Choroid plexus epithelial cell (primary cell): ENCODE results near the gene DOC2B.

Experiments used
- DNase-seq: peaks from one replicate; pipeline ENCODE4 v3.0.0-alpha.2; 2010; ENCODE audit warnings: low read depth
- H3K4me3 ChIP-seq: 2 replicates; pipeline ENCODE4 v1.5.1; 2011; ENCODE audit warnings: low read depth, mild to moderate bottlenecking, control low read depth, low read length, moderate library complexity
- CTCF ChIP-seq: conservative IDR thresholded peaks from 2 replicates; pipeline ENCODE4 v1.5.1; 2011; ENCODE audit warnings: low read depth, mild to moderate bottlenecking, control low read depth, inconsistent platforms, low read length, moderate library complexity

DOC2B gene

DNA sequence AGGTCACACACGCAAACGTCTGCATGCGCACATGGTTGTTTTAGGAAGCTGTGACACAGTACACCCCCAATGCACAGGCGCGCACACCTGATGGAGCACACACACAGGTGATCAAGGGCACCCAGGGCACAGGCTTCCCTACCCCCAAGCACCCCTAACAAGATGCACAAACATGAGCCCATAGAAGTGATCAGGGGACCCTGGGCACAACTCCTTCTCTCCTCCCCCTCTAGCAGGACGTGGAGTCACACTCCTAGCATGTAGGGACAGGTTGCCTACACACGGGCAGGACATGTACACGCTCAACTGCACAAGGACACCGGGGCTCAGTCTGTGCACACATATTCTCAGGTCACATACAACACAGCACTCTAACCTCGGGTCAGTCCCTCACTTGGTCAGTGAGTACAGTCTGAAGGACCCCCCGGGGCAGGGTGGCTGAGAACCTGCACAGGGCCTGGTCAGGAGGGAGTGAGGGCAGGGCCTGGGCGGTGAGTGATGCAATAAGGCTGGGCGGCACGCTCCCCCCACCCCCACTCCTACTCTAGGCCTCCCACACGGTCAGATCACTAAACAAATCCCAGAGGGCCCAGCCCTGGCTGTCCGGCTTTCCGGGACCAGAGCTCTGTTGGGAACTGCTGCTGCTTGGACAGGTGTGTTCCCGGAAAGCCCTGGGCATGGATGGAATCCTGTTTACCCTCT lies 751 bp upstream of the DOC2B start:
- no peak for TF ChIP-seq CTCF
- no peak overlapping the region for H3K4me3 ChIP-seq
- no peak for DNase-seq

DNA sequence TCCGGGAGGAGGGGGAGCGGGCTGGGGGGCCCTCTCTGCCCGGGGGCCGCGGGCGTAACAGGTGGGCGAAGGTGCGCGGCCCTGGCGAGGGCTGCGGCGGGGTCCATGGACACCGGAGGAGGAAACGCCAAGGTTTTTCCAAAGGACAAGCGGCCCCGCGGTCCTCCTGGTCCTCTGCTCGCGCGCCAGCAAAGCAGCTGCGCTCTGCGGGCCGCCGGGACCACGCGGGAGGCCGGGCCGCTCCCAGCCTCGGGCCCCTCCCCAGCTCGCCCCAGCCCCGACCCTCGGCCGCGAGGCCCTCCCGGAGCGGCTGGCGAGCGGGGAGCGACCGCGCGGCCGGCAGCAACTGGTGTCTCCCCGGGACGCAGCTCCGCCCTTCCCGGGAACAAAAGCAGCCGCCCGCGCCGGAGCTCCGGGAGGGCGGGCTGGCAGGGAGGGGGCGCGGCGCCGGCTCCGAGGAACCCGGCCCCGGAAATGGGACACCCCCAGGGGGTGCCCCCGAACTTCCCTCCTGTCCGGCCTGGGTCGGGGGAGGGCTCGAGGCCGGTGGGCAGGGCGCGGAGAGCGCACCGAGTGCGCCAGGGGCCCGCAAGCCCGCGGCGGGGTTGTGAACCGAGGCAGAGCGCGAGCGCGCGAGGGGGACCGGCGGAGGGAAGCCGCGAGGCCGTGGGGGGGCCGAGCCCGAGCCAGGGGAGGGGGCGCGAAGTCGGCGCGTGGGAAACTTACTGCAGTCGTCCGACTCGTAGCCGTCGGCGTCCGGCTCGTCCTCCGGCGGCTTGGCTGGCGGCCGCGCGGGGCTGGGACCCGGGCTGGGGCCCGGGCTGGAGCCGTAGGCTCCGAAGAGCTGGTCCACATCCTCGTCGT lies 837 bp downstream of the DOC2B start:
- DNase-seq, result no peak
- no peak overlapping the region for H3K4me3 ChIP-seq
- TF ChIP-seq CTCF, result no peak

GRCh38 chr17:179781-180380 lies 1.6 kb downstream of the DOC2B start:
- DNase-seq, result no peak
- H3K4me3 ChIP-seq, result no peak overlapping the region
- TF ChIP-seq CTCF, result no peak

- no peak for DNase-seq
- no peak overlapping the region for H3K4me3 ChIP-seq
- no peak for TF ChIP-seq CTCF
Measured at GRCh38 chr17:179066-179432, 2.4 kb downstream of the DOC2B start.

DNA sequence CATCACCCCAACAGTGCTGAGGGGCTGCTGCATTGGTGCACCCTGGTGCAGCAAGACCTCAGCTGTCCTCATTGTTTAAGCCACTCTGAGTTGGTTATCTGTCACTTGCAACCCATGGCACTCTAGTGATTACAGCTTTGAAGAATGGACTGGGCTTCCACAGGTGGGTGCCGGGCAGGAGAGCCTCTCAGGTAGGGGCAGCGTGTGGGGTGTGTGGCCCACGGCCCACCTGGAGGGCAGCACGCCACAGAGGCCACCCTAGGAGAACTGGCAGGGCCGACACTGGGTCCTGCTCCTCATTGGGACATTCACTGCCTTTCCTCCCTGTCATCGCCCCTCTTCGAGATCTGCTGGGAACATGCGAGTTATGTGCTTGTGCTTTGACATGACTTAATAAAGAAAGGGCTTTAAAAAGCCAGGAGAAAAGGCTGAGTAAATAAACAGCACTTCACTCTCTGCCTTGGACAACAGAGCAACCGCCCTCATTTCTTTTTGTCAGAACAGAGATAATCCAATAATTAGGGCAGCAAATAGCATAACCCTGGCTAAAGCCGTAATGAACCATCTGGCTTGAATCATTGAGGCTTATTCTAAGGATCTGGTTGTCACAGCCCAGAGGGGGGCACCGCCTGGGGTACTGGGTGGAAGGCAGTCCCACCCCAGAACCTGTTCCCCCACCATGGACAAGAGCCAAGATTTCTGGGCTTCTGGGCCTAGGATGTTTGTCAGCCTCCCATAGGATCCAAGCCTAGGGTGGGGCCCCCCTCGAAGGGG lies 3.0 kb downstream of the DOC2B start:
- no peak overlapping the region for H3K4me3 ChIP-seq
- no peak for TF ChIP-seq CTCF

GRCh38 chr17:177762-178161 lies 3.7 kb downstream of the DOC2B start:
- no peak for DNase-seq
- no peak for TF ChIP-seq CTCF
- no peak overlapping the region for H3K4me3 ChIP-seq

More for the DNA sequence above, 3.0 kb downstream of the DOC2B start:
- no peak for DNase-seq
